ENCODE results near the gene RAD23B.

Gene RAD23B

DNA sequence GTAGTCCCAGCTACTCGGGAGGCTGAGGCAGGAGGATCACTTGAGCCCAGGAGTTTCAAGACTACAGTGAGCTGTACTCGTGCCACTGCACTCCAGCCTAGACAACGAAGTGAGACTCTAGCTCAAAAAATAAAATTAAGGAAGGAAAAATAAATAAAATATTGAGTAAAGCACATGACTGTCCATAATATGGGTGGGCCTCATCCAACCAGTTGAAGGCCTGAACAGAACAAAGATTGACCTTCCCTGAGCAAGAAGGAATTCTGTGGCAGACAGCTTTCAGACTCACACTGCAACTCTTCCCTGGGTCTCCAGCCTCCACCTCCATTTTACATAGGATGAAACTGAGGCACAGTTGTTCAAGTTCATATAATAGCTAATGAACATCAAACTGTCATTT lies 72.3 kb downstream of the RAD23B start:
- no peak overlapping the region for H3K9ac ChIP-seq (ENCODE audit: low read length)
- no peak overlapping the region for H3K27ac ChIP-seq (ENCODE audit: low read depth, low read length)
- no peaks in the 10 kb centered on the region for H3K4me1 ChIP-seq (ENCODE audit: control insufficient read depth, insufficient read depth, low read length)
- no peaks in the 10 kb centered on the region for H3K36me3 ChIP-seq (ENCODE audit: control insufficient read depth, insufficient read depth, low read length)
- H3K27me3 ChIP-seq (ENCODE audit: control insufficient read depth, insufficient read depth, low read length), result no peaks in the 10 kb centered on the region
- H3K4me3 ChIP-seq (ENCODE audit: low read length), result no peak overlapping the region

DNA sequence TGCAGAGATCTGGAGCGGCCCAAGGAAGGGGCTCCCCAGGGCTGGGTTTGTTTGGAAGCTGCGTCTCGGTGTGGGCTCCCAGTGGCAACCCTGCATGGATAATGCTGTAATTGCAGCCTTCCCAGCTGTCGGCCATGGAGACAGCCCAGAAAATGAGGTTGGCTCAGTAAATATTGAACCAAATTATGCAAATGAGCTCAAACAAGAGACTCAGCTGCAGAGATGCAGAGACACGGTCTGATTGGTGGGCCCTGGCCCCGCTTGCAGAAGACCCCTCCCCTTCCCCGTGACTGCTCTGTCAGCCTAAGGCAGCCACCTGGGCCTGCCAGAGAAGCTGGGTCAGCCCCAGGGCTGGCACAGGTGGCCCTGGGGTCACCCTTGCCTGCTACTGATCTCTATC lies 75.9 kb downstream of the RAD23B start:
- Histone ChIP-seq H3K36me3 (ENCODE audit: control insufficient read depth, insufficient read depth, low read length) (no peaks in the 10 kb centered on the region), H3K9ac (ENCODE audit: low read length) (no peak overlapping the region), H3K27me3 (ENCODE audit: control insufficient read depth, insufficient read depth, low read length) (no peaks in the 10 kb centered on the region), H3K4me3 (ENCODE audit: low read length) (no peak overlapping the region), H3K4me1 (ENCODE audit: control insufficient read depth, insufficient read depth, low read length) (no peaks in the 10 kb centered on the region), H3K27ac (ENCODE audit: low read depth, low read length) (no peak overlapping the region)

DNA sequence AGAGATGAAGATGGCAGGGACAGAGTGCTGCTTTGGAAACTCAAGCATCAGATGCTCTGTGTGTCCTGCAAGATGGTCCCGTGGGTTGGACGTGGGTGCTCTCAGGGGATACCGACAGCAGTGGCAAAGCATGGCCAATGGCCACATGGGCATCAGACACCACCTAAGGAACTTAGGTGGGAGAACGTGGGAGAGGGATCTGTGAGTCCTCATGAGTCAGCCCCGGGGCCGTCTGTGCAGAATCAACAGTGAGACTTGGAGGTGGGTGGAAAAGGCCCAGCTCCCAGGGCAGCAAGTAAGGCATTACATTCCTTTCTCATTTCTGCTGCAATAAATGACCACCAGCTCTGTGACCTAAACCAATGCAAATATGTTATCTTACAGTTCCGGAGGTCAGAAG lies 77.0 kb downstream of the RAD23B start:
- Histone ChIP-seq H3K27ac (ENCODE audit: low read depth, low read length) (no peak overlapping the region), H3K36me3 (ENCODE audit: control insufficient read depth, insufficient read depth, low read length) (no peaks in the 10 kb centered on the region), H3K4me3 (ENCODE audit: low read length) (no peak overlapping the region), H3K9ac (ENCODE audit: low read length) (no peak overlapping the region), H3K27me3 (ENCODE audit: control insufficient read depth, insufficient read depth, low read length) (no peaks in the 10 kb centered on the region), H3K4me1 (ENCODE audit: control insufficient read depth, insufficient read depth, low read length) (no peaks in the 10 kb centered on the region)

DNA sequence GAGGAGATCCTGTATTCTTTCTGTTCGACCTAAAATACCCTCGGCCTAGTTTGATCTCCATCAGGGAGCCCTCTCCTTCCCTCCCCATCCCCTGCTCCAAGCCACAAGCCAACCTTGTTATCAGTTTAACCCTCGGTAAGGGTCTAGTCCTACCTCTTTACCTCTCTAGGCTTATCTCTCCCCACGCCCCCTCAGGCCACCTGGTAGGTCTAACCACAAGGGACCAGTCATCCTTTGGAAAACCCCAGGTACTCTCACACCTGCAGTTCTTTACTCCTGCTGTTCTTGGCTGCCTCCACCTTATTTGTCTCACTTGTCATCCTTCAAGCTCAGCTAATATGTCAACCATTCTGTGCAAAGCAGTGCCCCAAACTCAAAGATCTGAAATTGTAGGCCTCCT lies 78.7 kb downstream of the RAD23B start:
- H3K9ac ChIP-seq (ENCODE audit: low read length), result no peak overlapping the region
- no peaks in the 10 kb centered on the region for H3K4me1 ChIP-seq (ENCODE audit: control insufficient read depth, insufficient read depth, low read length)
- no peaks in the 10 kb centered on the region for H3K27me3 ChIP-seq (ENCODE audit: control insufficient read depth, insufficient read depth, low read length)
- no peak overlapping the region for H3K4me3 ChIP-seq (ENCODE audit: low read length)
- H3K27ac ChIP-seq (ENCODE audit: low read depth, low read length), result no peak overlapping the region
- no peaks in the 10 kb centered on the region for H3K36me3 ChIP-seq (ENCODE audit: control insufficient read depth, insufficient read depth, low read length)

DNA sequence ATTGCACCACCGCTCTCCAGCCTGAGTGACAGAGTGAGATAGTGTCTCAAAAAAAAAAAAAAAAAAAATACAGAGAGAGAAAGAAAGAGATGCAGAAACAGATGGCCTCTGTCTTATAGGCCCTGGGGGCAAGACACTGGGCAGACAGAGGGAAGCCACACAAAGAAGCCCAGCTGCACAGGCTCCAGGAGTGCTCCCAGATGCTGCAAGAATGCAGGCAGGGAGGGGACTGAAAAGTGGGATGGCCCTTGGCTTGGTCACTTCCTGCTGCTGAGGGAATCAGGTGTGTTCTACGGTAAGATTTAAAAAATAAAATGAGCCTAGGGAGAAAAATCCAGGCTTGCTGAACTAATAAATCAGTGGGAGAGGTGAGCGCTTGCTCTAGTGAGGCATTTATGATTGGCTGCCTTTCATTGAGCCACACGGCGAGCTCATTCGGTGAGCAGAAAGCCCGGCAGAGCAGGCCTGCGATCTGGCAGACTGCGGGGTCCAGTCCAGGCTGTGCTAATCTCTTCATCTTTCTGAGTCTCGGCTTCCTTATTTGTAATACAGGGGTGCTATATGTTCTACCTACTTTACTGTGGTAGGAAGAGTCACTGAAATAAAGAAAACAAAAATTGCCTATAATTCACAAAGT lies 80.6 kb downstream of the RAD23B start:
- H3K4me3 ChIP-seq (ENCODE audit: low read length), result no peak overlapping the region

DNA sequence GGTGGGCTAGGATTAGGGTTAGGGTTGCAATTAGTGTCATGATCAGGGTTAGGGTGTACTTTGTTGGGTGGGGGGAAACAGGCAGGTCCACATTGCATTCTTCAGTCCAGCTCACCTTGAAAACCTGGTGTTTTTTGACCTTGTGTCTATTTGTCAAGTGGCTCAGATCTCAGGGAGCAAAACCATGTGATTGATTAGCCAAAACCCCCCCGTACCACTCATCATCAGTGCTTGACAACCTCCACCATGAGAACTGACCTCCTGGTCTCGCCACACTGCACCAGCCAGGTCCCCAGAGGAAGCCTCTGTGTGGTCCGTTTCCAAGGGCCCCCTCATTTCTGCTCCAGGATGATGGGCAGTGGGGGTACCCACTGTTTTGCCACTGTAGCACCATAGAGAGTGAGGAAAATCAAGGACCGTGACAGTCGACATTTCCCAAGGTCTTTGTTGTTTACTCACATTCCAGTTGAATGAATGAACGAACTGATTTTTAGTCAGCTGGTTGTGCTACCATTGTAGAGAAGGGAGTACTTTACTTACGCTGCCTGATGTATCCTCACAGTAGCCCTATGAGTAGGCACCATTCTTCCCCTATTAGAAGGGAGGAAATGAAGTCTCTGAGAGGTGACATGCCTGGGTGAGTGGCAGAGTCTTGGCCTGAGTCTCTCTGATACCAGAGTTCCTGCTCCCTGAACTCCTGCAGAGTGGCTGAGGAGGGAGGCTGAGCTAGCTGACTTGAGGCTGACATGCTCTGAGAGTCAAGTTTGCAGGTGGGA lies 84.8 kb downstream of the RAD23B start:
- Histone ChIP-seq H3K27me3 (ENCODE audit: control insufficient read depth, insufficient read depth, low read length) (no peaks in the 10 kb centered on the region), H3K4me1 (ENCODE audit: control insufficient read depth, insufficient read depth, low read length) (no peaks in the 10 kb centered on the region), H3K36me3 (ENCODE audit: control insufficient read depth, insufficient read depth, low read length) (no peaks in the 10 kb centered on the region), H3K9ac (ENCODE audit: low read length) (no peak overlapping the region), H3K4me3 (ENCODE audit: low read length) (no peak overlapping the region), H3K27ac (ENCODE audit: low read depth, low read length) (no peak overlapping the region)

More for the DNA sequence above, 80.6 kb downstream of the RAD23B start:
- Histone ChIP-seq H3K9ac (ENCODE audit: low read length) (no peak overlapping the region), H3K27ac (ENCODE audit: low read depth, low read length) (no peak overlapping the region), H3K36me3 (ENCODE audit: control insufficient read depth, insufficient read depth, low read length) (no peaks in the 10 kb centered on the region), H3K27me3 (ENCODE audit: control insufficient read depth, insufficient read depth, low read length) (no peaks in the 10 kb centered on the region), H3K4me1 (ENCODE audit: control insufficient read depth, insufficient read depth, low read length) (no peaks in the 10 kb centered on the region)

DNA sequence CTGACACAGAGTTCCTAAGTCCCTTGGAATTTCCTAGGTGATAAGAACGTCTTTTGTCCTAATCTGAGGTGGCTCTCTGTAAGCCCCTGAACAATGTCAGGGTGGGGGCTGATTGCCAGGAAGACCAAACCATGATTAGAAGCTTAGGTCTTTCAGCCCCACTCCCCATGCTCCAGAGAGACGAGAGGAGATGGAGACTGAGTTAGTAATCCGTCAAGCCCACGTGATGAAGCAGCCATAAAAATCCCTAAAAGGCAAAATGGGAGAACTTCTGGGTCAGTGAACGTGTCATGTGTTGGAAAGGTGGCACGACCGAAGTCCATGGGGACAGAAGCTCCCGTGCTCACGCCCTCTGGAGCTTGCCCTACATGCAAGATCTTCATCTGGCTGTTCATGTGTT lies 85.6 kb downstream of the RAD23B start:
- Histone ChIP-seq H3K27ac (ENCODE audit: low read depth, low read length) (no peak overlapping the region), H3K4me1 (ENCODE audit: control insufficient read depth, insufficient read depth, low read length) (no peaks in the 10 kb centered on the region), H3K4me3 (ENCODE audit: low read length) (no peak overlapping the region)

DNA sequence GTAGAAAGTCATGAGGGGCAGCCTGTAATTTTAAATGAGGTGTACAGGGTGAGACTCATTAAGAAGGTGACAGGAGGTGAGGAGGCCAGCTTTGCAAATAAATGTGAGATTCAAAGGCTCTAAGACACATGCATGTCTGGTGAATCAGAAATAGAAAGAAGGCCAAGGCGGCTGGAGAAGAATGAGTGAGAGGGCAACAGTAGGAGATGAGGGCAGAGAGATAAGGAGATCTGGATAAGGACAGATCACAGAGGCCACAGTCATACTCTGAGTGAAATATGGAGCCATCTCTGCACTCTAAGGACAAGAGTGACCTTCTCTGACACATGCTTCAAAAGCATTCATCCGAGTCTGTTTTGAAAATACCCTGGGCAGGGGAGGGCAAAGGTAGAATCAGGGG lies 90.7 kb downstream of the RAD23B start:
- no peaks in the 10 kb centered on the region for H3K36me3 ChIP-seq (ENCODE audit: control insufficient read depth, insufficient read depth, low read length)
- no peaks in the 10 kb centered on the region for H3K4me1 ChIP-seq (ENCODE audit: control insufficient read depth, insufficient read depth, low read length)
- no peak overlapping the region for H3K27ac ChIP-seq (ENCODE audit: low read depth, low read length)
- no peaks in the 10 kb centered on the region for H3K27me3 ChIP-seq (ENCODE audit: control insufficient read depth, insufficient read depth, low read length)
- no peak overlapping the region for H3K9ac ChIP-seq (ENCODE audit: low read length)
- H3K4me3 ChIP-seq (ENCODE audit: low read length), result no peak overlapping the region

More for the DNA sequence above, 85.6 kb downstream of the RAD23B start:
- no peaks in the 10 kb centered on the region for H3K27me3 ChIP-seq (ENCODE audit: control insufficient read depth, insufficient read depth, low read length)
- no peaks in the 10 kb centered on the region for H3K36me3 ChIP-seq (ENCODE audit: control insufficient read depth, insufficient read depth, low read length)
- no peak overlapping the region for H3K9ac ChIP-seq (ENCODE audit: low read length)

DNA sequence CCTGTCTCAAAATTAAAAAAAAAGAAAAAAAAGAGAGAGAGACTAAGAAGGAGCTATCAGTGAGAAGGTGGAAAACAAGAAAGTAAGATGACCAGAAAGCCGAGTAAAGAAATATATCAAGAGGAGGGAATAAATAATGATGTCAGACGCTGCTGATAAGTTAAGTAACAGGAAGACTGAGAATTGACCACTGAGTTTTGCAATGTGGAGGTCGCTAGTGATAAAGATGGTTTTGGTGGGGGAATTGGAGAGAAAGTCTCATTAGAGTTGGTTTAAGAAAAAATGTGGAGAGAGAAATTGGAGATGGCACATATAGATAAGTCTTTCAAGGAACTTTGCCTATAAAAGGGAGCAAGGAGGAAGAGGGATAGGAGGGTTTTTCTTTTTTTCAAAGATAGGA lies 91.9 kb downstream of the RAD23B start:
- Histone ChIP-seq H3K27ac (ENCODE audit: low read depth, low read length) (no peak overlapping the region), H3K27me3 (ENCODE audit: control insufficient read depth, insufficient read depth, low read length) (no peaks in the 10 kb centered on the region), H3K36me3 (ENCODE audit: control insufficient read depth, insufficient read depth, low read length) (no peaks in the 10 kb centered on the region), H3K4me3 (ENCODE audit: low read length) (no peak overlapping the region), H3K9ac (ENCODE audit: low read length) (no peak overlapping the region), H3K4me1 (ENCODE audit: control insufficient read depth, insufficient read depth, low read length) (no peaks in the 10 kb centered on the region)

DNA sequence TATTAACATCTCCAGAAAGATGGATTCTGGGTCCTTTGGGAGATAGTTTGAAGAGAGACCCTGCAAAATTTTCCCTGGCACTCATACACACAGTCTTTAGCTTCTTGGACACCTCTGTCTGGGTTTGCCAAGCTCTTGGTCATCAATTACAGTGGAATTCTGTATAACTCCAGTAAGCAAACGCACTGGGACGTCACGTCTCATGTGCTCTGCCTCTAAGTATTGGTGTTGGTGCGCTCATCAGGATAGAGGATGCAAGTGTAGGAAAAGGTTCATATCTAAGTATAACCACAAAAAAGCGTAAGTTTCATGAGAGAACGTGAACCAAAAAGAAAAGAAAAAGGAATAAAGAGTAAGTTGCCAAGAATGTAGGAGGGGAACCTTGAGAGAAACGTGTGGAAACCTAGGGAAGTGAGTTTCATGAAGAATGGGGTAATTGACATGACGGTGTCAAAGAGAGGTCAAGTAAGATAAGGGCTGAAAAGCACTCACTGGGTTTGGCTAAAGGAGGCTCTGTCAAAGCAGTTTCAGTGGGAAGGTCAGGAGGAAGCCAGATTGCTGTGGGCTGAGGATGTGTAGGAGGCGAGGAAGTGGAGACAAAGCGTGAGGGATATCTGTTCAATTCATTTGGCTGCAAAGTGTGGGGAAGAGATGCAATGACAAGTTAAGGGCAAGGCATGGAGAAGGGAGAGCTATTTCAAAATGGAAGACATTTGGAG lies 92.7 kb downstream of the RAD23B start:
- Histone ChIP-seq H3K36me3 (ENCODE audit: control insufficient read depth, insufficient read depth, low read length) (no peaks in the 10 kb centered on the region), H3K27ac (ENCODE audit: low read depth, low read length) (no peak overlapping the region), H3K4me1 (ENCODE audit: control insufficient read depth, insufficient read depth, low read length) (no peaks in the 10 kb centered on the region), H3K27me3 (ENCODE audit: control insufficient read depth, insufficient read depth, low read length) (no peaks in the 10 kb centered on the region), H3K9ac (ENCODE audit: low read length) (no peak overlapping the region), H3K4me3 (ENCODE audit: low read length) (no peak overlapping the region)

DNA sequence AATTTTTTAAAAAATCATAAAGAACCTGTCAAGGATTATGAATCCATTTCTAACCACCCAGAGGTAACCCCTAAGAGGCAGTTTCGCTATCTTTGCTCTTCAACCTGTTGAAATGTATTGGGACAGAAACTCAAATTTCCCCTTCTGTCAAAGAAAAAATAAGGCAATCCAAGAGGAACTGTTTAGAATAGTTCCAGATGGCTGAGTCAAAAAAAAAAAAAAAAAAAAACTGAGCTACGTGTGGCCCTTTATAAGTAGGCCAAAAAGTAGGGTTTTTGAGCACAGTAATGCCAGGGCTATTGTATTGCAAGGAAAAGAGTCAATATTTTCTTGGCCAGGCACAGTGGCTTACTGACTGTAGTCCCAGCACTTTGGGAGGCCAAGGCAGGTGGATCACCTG lies 94.9 kb downstream of the RAD23B start:
- Histone ChIP-seq H3K27ac (ENCODE audit: low read depth, low read length) (no peak overlapping the region), H3K4me3 (ENCODE audit: low read length) (no peak overlapping the region)

More for the DNA sequence above, 94.9 kb downstream of the RAD23B start:
- H3K36me3 ChIP-seq (ENCODE audit: control insufficient read depth, insufficient read depth, low read length), result no peaks in the 10 kb centered on the region
- H3K27me3 ChIP-seq (ENCODE audit: control insufficient read depth, insufficient read depth, low read length), result no peaks in the 10 kb centered on the region
- no peaks in the 10 kb centered on the region for H3K4me1 ChIP-seq (ENCODE audit: control insufficient read depth, insufficient read depth, low read length)
- no peak overlapping the region for H3K9ac ChIP-seq (ENCODE audit: low read length)

Data from rectal smooth muscle tissue (tissue), 1 donor.